Lower lobe of right lung (tissue), 2 donors: ENCODE measurements around the gene LMAN2L. TPM values are rescaled to one million over a fixed set of nuclear protein-coding genes. Genes with fewer than 3 reads are reported as not detected.

Experiments used
- ATAC-seq, 2 donors: fragments of 200-7000 bp; cut with Tn5 transposase; one replicate each; pipeline ENCODE4 v1.9.1; 2020 to 2022; ENCODE audit warnings: mild to moderate bottlenecking in 2 of 2, moderate library complexity in 2 of 2
- DNase-seq: peaks from one replicate; pipeline ENCODE4 v3.0.0-alpha.2; 2020
- H3K27ac ChIP-seq: fragments of 200-600 bp; one replicate; pipeline ENCODE4 v1.8.0; 2022
- H3K27me3 ChIP-seq: fragments of 200-600 bp; one replicate; pipeline ENCODE4 v1.8.0; 2022; ENCODE audit warnings: low read depth
- H3K36me3 ChIP-seq: fragments of 200-600 bp; one replicate; pipeline ENCODE4 v1.8.0; 2022; ENCODE audit warnings: mild to moderate bottlenecking
- H3K4me1 ChIP-seq: fragments of 200-600 bp; one replicate; pipeline ENCODE4 v1.8.0; 2022
- H3K4me3 ChIP-seq: fragments of 200-600 bp; one replicate; pipeline ENCODE4 v1.8.0; 2022; ENCODE audit warnings: mild to moderate bottlenecking
- H3K9me3 ChIP-seq: fragments of 200-600 bp; one replicate; pipeline ENCODE4 v1.8.0; 2022
- intact Hi-C: fragments of 100-400 bp; cut with DNase I; formaldehyde crosslinking; loops from one replicate; pipeline ENCODE4 v1.11.0; 2022
- total RNA-seq: library from RNA; stranded (reverse); fragmentation: NEBNext Ultra II Directional; extraction: Animal tissue kit (Norgen Biotek cat#: 25700); gene quantifications from one replicate; pipeline ENCODE4 v1.2.1, GENCODE V29; 2021
- TF ChIP-seq, protein P1 (sequence below): fragments of 200-600 bp; IDR thresholded peaks from one replicate; pipeline ENCODE4 v1.8.0; 2022; ENCODE audit warnings: antibody characterized with exemption, mild to moderate bottlenecking
- donor health status: DM: no; HTN: yes; CAD: no; lungs with severe emphysema.

The LMAN2L gene
- total RNA-seq, 1 donor from 2014 or later, result 20.9 TPM

DNA sequence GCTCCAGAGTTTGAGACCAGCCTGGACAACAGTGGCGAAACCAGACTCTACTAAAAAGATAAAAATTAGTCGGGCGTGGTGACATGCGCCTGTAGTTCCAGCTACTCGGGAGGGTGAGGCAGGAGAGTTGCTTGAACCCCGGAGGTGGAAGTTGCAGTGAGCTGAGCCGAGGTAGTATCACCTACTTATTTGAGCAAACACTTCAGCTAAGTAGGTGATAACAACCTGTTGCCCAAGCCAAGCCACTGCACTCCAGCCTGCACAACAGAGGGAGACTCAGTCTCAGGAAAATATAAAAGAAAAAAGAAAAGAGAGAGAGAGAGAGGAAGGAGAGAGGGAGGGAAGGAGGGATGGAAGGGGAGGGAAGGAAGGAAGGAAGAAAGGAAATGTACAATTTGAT is 76.0 kb downstream of the LMAN2L start:
- peak; percentile 74 to 86 for ATAC-seq
- DNase-seq, result peak; percentile 58
- Histone ChIP-seq H3K4me1 (peaks cover 24% of the 10 kb centered on the region), H3K9me3 (peaks cover 7% of the 10 kb centered on the region), H3K4me3 (no peak overlapping the region), H3K36me3 (no peaks in the 10 kb centered on the region), H3K27me3 (no peaks in the 10 kb centered on the region), H3K27ac (peak overlapping the region; percentile 67)
- TF ChIP-seq, protein P1, sequence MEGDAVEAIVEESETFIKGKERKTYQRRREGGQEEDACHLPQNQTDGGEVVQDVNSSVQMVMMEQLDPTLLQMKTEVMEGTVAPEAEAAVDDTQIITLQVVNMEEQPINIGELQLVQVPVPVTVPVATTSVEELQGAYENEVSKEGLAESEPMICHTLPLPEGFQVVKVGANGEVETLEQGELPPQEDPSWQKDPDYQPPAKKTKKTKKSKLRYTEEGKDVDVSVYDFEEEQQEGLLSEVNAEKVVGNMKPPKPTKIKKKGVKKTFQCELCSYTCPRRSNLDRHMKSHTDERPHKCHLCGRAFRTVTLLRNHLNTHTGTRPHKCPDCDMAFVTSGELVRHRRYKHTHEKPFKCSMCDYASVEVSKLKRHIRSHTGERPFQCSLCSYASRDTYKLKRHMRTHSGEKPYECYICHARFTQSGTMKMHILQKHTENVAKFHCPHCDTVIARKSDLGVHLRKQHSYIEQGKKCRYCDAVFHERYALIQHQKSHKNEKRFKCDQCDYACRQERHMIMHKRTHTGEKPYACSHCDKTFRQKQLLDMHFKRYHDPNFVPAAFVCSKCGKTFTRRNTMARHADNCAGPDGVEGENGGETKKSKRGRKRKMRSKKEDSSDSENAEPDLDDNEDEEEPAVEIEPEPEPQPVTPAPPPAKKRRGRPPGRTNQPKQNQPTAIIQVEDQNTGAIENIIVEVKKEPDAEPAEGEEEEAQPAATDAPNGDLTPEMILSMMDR, result no peak
- intact Hi-C loops, result no loop called here

DNA sequence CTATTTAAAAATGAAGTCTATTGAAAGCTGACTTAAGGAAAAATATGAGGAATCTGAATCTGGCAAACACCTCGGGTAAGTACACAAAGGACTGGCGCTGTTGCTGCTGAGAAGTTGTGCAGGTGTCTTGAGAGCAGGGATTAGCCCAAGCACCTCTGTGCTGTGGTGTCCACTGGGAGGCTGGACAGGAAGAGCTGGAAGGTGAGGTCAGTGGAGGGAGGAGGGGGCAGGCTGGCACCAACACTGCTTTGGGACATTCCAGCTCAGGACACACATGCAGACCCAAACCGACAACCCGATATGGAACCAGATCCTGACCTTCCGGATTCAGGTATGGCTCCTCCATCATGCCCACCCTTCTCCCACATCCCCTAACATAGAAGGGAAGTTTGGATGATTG is 76.7 kb downstream of the LMAN2L start:
- peaks cover 7% of the 10 kb centered on the region for H3K9me3 ChIP-seq
- H3K4me1 ChIP-seq, result peaks cover 24% of the 10 kb centered on the region
- no peaks in the 10 kb centered on the region for H3K27me3 ChIP-seq
- H3K4me3 ChIP-seq, result no peak overlapping the region
- TF ChIP-seq, protein P1, result no peak
- peak; percentile 15 to 16 for ATAC-seq
- no peak for DNase-seq
- intact Hi-C loops, result no loop called here
- H3K36me3 ChIP-seq, result no peaks in the 10 kb centered on the region
- H3K27ac ChIP-seq, result no peak overlapping the region

DNA sequence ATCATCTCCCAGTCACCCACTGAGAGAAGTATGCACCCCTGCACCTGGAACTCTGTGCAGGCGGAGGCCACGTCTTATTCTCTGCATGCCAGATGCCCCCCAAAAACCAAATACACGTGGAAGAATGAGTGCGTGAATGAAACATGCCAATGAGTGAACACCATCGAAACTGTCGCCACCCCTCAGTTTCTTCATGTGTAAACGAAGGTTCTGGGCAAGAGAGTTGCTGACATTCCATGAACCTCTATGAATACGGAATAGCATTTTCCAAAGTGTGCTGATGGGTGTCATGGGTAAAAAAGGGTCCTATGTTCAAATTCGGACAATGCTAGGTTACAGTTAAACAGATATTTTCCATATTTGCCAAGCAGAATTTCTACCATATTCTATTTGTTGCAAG is 77.5 kb downstream of the LMAN2L start:
- Histone ChIP-seq H3K27me3 (no peaks in the 10 kb centered on the region), H3K4me1 (peaks cover 24% of the 10 kb centered on the region), H3K4me3 (no peak overlapping the region), H3K36me3 (no peaks in the 10 kb centered on the region), H3K9me3 (peaks cover 7% of the 10 kb centered on the region), H3K27ac (no peak overlapping the region)
- intact Hi-C loops, result no loop called here
- TF ChIP-seq, protein P1, result no peak
- ATAC-seq (no peak), DNase-seq (no peak)

DNA sequence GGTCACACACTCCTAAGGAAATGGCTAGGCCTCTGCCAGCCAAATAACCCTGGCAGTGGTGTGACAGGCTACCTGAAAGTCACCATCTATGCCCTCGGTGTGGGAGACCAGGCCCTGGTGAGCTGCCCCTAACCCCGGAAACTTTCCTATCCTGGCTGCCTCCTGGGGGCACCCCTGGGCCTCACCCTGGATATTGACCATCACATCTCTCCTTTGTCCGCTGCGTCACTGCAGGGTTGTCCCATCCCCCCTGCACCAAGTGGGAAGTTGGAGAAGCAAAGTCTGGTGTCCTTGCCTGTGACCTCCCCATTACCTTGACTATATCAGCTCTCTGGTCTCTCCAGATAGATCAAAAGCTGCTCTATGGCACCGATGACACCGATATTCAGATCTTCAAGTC is 78.5 kb downstream of the LMAN2L start:
- intact Hi-C loops, result no loop called here
- Histone ChIP-seq H3K36me3 (no peaks in the 10 kb centered on the region), H3K27me3 (no peaks in the 10 kb centered on the region), H3K27ac (no peak overlapping the region), H3K9me3 (peaks cover 7% of the 10 kb centered on the region), H3K4me1 (peaks cover 28% of the 10 kb centered on the region), H3K4me3 (no peak overlapping the region)
- DNase-seq (no peak), ATAC-seq (no peak)
- TF ChIP-seq, protein P1, result no peak

DNA sequence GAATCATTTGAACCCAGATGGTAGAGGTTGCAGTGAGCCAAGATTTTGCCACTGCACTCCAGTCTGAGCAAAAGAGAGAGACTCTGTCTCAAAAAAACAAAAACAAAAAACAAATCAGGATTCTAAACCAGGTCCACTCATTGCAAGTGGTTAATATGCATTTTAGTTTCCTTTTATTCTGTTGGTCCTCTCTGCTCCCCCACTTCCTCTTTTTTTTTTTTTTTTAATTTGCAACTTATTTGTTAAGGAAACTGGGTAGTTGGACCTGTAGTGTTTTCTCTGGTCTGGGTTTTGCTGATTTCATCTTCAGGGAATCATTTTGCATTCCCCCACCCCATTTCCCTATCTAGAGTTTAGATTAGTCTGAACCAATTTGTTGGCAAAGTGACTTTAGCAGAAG is 83.3 kb downstream of the LMAN2L start:
- H3K27me3 ChIP-seq, result no peaks in the 10 kb centered on the region
- DNase-seq, result no peak
- peaks cover 7% of the 10 kb centered on the region for H3K4me1 ChIP-seq
- TF ChIP-seq, protein P1, result no peak
- intact Hi-C loops, result no loop called here
- H3K36me3 ChIP-seq, result no peaks in the 10 kb centered on the region
- no peaks in the 10 kb centered on the region for H3K9me3 ChIP-seq
- ATAC-seq, result no peak
- no peak overlapping the region for H3K4me3 ChIP-seq
- H3K27ac ChIP-seq, result no peak overlapping the region

Other genes with a start within 250 kb of the LMAN2L start
- 0.27 TPM for gene NEURL3, start 234.7 kb downstream of the LMAN2L start, total RNA-seq
- gene ARID5A, start 203.3 kb downstream of the LMAN2L start, total RNA-seq, result 27.7 TPM
- gene KANSL3, start 101.8 kb downstream of the LMAN2L start, total RNA-seq, result 45.0 TPM
- 0.44 TPM for gene FER1L5, start 97.3 kb downstream of the LMAN2L start, total RNA-seq
- 15.7 TPM for gene CNNM4, start 20.8 kb upstream of the LMAN2L start, total RNA-seq
- 29.0 TPM for gene CNNM3, start 76.2 kb upstream of the LMAN2L start, total RNA-seq
- 3.5 TPM for gene ANKRD23, start 104.0 kb upstream of the LMAN2L start, total RNA-seq
- gene ANKRD39, start 118.0 kb upstream of the LMAN2L start, total RNA-seq, result 9.4 TPM
- 24.3 TPM for gene SEMA4C, start 130.0 kb upstream of the LMAN2L start, total RNA-seq
- gene FAM178B, start 246.5 kb upstream of the LMAN2L start, total RNA-seq, result 0.38 TPM